GM23338 (cell line): Measurements from ENCODE around the gene BAK1. TPM values are rescaled to one million over a fixed set of nuclear protein-coding genes. Genes with fewer than 3 reads are reported as not detected.

ENCODE experiments used
- ATAC-seq: fragments of 200-7000 bp; cut with Tn5 transposase; 3 replicates; pipeline ENCODE4 v1.9.1; 2020
- DNase-seq: peaks from one replicate; pipeline ENCODE4 v3.0.0-alpha.2; 2015; ENCODE audit warnings: low spot score
- H2AFZ ChIP-seq: fragments of 200-600 bp; sonication (generic); 2 replicates; pipeline ENCODE4 v1.8.0; 2016; ENCODE audit warnings: antibody characterized with exemption, mild to moderate bottlenecking, moderate library complexity
- H3F3A ChIP-seq: fragments of 200-600 bp; sonication (generic); replicated peaks from 2 replicates; pipeline ENCODE4 v1.8.0; 2017; ENCODE audit warnings: antibody characterized with exemption, mixed run types, low read depth
- H3K27ac ChIP-seq: fragments of 200-600 bp; sonication (generic); 2 replicates; pipeline ENCODE4 v1.6.1; 2016; ENCODE audit warnings: low read depth
- H3K27me3 ChIP-seq: fragments of 200-600 bp; sonication (generic); 2 replicates; pipeline ENCODE4 v1.8.0; 2016; ENCODE audit warnings: mild to moderate bottlenecking, mixed run types, moderate library complexity; ENCODE audit not compliant: insufficient read depth
- H3K36me3 ChIP-seq: fragments of 200-600 bp; sonication (generic); 2 replicates; pipeline ENCODE4 v1.8.0; 2016; ENCODE audit warnings: mild to moderate bottlenecking; ENCODE audit not compliant: insufficient read depth
- H3K4me1 ChIP-seq: fragments of 200-600 bp; sonication (generic); 2 replicates; pipeline ENCODE4 v1.8.0; 2016; ENCODE audit warnings: mild to moderate bottlenecking, moderate library complexity; ENCODE audit not compliant: insufficient read depth
- H3K4me2 ChIP-seq: fragments of 200-600 bp; sonication (generic); 2 replicates; pipeline ENCODE4 v1.7.1; 2017; ENCODE audit warnings: mixed run types
- H3K4me3 ChIP-seq: fragments of 200-600 bp; sonication (generic); 2 replicates; pipeline ENCODE4 v1.6.1; 2016; ENCODE audit warnings: mixed run types
- H3K79me2 ChIP-seq: fragments of 200-600 bp; sonication (generic); replicated peaks from 2 replicates; pipeline ENCODE4 v1.8.0; 2017; ENCODE audit warnings: mild to moderate bottlenecking; ENCODE audit not compliant: insufficient read depth
- H3K9me2 ChIP-seq: fragments of 200-600 bp; sonication (generic); 2 replicates; pipeline ENCODE4 v1.8.0; 2017; ENCODE audit not compliant: insufficient read depth
- H4K20me1 ChIP-seq: fragments of 200-600 bp; sonication (generic); replicated peaks from 2 replicates; pipeline ENCODE4 v1.8.0; 2017; ENCODE audit warnings: mild to moderate bottlenecking; ENCODE audit not compliant: insufficient read depth
- H3K27ac Mint-ChIP-seq: 2 replicates; pipeline ENCODE4 v1.8.0; 2020; ENCODE audit warnings: inconsistent platforms, mild to moderate bottlenecking, moderate library complexity, mixed read lengths
- H3K27me3 Mint-ChIP-seq: 3 replicates; pipeline ENCODE4 v1.8.0; 2022; ENCODE audit warnings: low read depth, mild to moderate bottlenecking, moderate library complexity, mixed read lengths, inconsistent platforms; ENCODE audit not compliant: insufficient read depth, poor library complexity
- H3K36me3 Mint-ChIP-seq: 3 replicates; pipeline ENCODE4 v1.8.0; 2021; ENCODE audit warnings: low read depth, mild to moderate bottlenecking, inconsistent platforms, moderate library complexity, mixed read lengths
- H3K4me1 Mint-ChIP-seq: 3 replicates; pipeline ENCODE4 v1.8.0; 2020; ENCODE audit warnings: mild to moderate bottlenecking, inconsistent platforms, mixed read lengths
- H3K4me3 Mint-ChIP-seq: 3 replicates; pipeline ENCODE4 v1.8.0; 2021; ENCODE audit warnings: moderate library complexity, mild to moderate bottlenecking, inconsistent platforms, mixed read lengths
- H3K9me3 Mint-ChIP-seq: 3 replicates; pipeline ENCODE4 v1.8.0; 2020; ENCODE audit warnings: moderate library complexity, mild to moderate bottlenecking, inconsistent platforms, mixed read lengths
- CREB1 ChIP-seq: fragments of 250-450 bp; sonication (Bioruptor Pico); IDR thresholded peaks from 2 replicates; pipeline ENCODE4 v1.5.0; 2020; ENCODE audit warnings: low read depth, mild to moderate bottlenecking, moderate library complexity
- EZH2 ChIP-seq: fragments of 200-600 bp; sonication (generic); IDR thresholded peaks from one replicate; pipeline ENCODE4 v1.8.0; 2017; ENCODE audit warnings: antibody characterized with exemption, mild to moderate bottlenecking, low read depth; ENCODE audit not compliant: unreplicated experiment
- EZH2phosphoT487 ChIP-seq: fragments of 200-600 bp; sonication (generic); IDR thresholded peaks from one replicate; pipeline ENCODE4 v1.8.1; 2018; ENCODE audit warnings: antibody characterized with exemption; ENCODE audit not compliant: unreplicated experiment
- JUNB ChIP-seq: IDR thresholded peaks from one replicate; pipeline ENCODE4 v1.6.1; 2016; ENCODE audit warnings: antibody characterized with exemption; ENCODE audit not compliant: unreplicated experiment
- NANOG ChIP-seq: IDR thresholded peaks from 2 replicates; pipeline ENCODE4 v1.6.1; 2016; ENCODE audit warnings: antibody characterized with exemption, borderline replicate concordance
- POLR2AphosphoS5 ChIP-seq: IDR thresholded peaks from 2 replicates; pipeline ENCODE4 v1.6.1; 2016; ENCODE audit warnings: antibody characterized with exemption, low read depth
- STAT1 ChIP-seq: IDR thresholded peaks from one replicate; pipeline ENCODE4 v1.6.1; 2016; ENCODE audit warnings: antibody characterized with exemption; ENCODE audit not compliant: unreplicated experiment
- ZNF114 ChIP-seq: fragments of 250-450 bp; sonication (Bioruptor Pico); IDR thresholded peaks from 2 replicates; pipeline ENCODE4 v1.5.0; 2020; ENCODE audit warnings: mild to moderate bottlenecking, moderate library complexity
- ZNF331 ChIP-seq: fragments of 250-450 bp; sonication (Bioruptor Pico); IDR thresholded peaks from 2 replicates; pipeline ENCODE4 v1.5.0; 2020; ENCODE audit warnings: low read depth, mild to moderate bottlenecking, moderate library complexity
- polyA plus RNA-seq: library from polyadenylated mRNA; unstranded; fragments of >200 nt; fragmentation: Nextera tagmentation; extraction: Ambion mirVana; gene quantifications from 2 replicates; pipeline ENCODE4 v1.2.1, GENCODE V29; 2016
- total RNA-seq: library from RNA; depleted of rRNA; stranded (reverse); fragments of >200 nt; shearing (Covaris generic); gene quantifications from 2 replicates; pipeline ENCODE4 v1.2.3, GENCODE V29; 2014
- TF ChIP-seq, protein P1 (sequence below): IDR thresholded peaks from 2 replicates; pipeline ENCODE4 v1.6.1; 2016; ENCODE audit warnings: antibody characterized with exemption
- TF ChIP-seq, protein P2 (sequence below): fragments of 250-450 bp; sonication (Bioruptor Pico); IDR thresholded peaks from 2 replicates; pipeline ENCODE4 v1.5.0; 2020; ENCODE audit warnings: mild to moderate bottlenecking, moderate library complexity
- TF ChIP-seq, protein P3 (sequence below), 2 experiments: fragments of 200-600 bp in 1 of 2; sonication (generic) in 1 of 2; conservative IDR thresholded peaks; 2 replicates each; pipeline versions ENCODE4 v1.5.1 to v1.6.1; 2016 to 2017; ENCODE audit warnings: antibody characterized with exemption in 2 of 2, low read depth in 2 of 2, mild to moderate bottlenecking in 2 of 2, moderate library complexity in 1 of 2
- TF ChIP-seq, protein P4 (sequence below): IDR thresholded peaks from one replicate; pipeline ENCODE4 v1.6.1; 2018; ENCODE audit warnings: antibody characterized with exemption; ENCODE audit not compliant: unreplicated experiment

Gene BAK1
- total and polyA plus RNA-seq, 2 experiments from 2014 or later: 22.2 to 45.0 TPM

DNA sequence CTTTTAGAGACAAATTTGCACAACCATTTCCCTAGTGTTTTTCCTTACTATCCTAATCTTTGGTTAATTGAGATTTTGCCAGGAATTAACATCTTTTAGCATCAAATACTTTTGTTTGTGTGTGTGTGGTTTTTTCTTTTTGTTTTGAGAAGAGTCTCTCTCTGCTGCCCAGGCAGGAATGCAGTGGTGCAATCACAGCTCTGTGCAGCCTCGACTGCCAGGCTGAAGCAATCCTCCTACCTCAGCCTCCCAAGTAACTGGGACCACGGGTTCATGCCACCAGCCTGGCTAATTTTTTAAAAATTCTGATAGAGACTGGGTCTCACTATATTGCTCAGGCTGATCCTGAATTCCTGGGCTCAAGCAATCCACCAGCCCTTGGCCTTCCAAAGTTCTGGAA lies 28.5 kb downstream of the BAK1 start:
- no peak overlapping the region for H3K4me3 Mint-ChIP-seq
- ATAC-seq (no peak), DNase-seq (no peak)
- Histone ChIP-seq H3K9me2 (no peaks in the 10 kb centered on the region), H3K79me2 (no peaks in the 10 kb centered on the region), H3K27me3 (no peaks in the 10 kb centered on the region), H3K4me1 (no peaks in the 10 kb centered on the region; the same call in 1 of the 2 replicates), H3K27ac (no peak overlapping the region), H2AFZ (no peak overlapping the region), H3K36me3 (no peaks in the 10 kb centered on the region), H3F3A (no peaks in the 10 kb centered on the region), H3K4me3 (no peak overlapping the region), H3K4me2 (no peak overlapping the region), H4K20me1 (no peaks in the 10 kb centered on the region)
- peaks cover 4% of the 10 kb centered on the region; the same call in 1 of the 3 replicates for H3K4me1 Mint-ChIP-seq
- no peak overlapping the region for H3K27ac Mint-ChIP-seq
- no peaks in the 10 kb centered on the region for H3K36me3 Mint-ChIP-seq
- TF ChIP-seq NANOG (no peak), EZH2phosphoT487 (no peak), CREB1 (CRISPR knock-in tag) (no peak), EZH2 (no peak), STAT1 (no peak), JUNB (no peak), POLR2AphosphoS5 (no peak), ZNF331 (CRISPR knock-in tag) (no peak), ZNF114 (no peak)
- TF ChIP-seq, protein P1, sequence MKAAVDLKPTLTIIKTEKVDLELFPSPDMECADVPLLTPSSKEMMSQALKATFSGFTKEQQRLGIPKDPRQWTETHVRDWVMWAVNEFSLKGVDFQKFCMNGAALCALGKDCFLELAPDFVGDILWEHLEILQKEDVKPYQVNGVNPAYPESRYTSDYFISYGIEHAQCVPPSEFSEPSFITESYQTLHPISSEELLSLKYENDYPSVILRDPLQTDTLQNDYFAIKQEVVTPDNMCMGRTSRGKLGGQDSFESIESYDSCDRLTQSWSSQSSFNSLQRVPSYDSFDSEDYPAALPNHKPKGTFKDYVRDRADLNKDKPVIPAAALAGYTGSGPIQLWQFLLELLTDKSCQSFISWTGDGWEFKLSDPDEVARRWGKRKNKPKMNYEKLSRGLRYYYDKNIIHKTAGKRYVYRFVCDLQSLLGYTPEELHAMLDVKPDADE: no peak
- TF ChIP-seq, protein P2, sequence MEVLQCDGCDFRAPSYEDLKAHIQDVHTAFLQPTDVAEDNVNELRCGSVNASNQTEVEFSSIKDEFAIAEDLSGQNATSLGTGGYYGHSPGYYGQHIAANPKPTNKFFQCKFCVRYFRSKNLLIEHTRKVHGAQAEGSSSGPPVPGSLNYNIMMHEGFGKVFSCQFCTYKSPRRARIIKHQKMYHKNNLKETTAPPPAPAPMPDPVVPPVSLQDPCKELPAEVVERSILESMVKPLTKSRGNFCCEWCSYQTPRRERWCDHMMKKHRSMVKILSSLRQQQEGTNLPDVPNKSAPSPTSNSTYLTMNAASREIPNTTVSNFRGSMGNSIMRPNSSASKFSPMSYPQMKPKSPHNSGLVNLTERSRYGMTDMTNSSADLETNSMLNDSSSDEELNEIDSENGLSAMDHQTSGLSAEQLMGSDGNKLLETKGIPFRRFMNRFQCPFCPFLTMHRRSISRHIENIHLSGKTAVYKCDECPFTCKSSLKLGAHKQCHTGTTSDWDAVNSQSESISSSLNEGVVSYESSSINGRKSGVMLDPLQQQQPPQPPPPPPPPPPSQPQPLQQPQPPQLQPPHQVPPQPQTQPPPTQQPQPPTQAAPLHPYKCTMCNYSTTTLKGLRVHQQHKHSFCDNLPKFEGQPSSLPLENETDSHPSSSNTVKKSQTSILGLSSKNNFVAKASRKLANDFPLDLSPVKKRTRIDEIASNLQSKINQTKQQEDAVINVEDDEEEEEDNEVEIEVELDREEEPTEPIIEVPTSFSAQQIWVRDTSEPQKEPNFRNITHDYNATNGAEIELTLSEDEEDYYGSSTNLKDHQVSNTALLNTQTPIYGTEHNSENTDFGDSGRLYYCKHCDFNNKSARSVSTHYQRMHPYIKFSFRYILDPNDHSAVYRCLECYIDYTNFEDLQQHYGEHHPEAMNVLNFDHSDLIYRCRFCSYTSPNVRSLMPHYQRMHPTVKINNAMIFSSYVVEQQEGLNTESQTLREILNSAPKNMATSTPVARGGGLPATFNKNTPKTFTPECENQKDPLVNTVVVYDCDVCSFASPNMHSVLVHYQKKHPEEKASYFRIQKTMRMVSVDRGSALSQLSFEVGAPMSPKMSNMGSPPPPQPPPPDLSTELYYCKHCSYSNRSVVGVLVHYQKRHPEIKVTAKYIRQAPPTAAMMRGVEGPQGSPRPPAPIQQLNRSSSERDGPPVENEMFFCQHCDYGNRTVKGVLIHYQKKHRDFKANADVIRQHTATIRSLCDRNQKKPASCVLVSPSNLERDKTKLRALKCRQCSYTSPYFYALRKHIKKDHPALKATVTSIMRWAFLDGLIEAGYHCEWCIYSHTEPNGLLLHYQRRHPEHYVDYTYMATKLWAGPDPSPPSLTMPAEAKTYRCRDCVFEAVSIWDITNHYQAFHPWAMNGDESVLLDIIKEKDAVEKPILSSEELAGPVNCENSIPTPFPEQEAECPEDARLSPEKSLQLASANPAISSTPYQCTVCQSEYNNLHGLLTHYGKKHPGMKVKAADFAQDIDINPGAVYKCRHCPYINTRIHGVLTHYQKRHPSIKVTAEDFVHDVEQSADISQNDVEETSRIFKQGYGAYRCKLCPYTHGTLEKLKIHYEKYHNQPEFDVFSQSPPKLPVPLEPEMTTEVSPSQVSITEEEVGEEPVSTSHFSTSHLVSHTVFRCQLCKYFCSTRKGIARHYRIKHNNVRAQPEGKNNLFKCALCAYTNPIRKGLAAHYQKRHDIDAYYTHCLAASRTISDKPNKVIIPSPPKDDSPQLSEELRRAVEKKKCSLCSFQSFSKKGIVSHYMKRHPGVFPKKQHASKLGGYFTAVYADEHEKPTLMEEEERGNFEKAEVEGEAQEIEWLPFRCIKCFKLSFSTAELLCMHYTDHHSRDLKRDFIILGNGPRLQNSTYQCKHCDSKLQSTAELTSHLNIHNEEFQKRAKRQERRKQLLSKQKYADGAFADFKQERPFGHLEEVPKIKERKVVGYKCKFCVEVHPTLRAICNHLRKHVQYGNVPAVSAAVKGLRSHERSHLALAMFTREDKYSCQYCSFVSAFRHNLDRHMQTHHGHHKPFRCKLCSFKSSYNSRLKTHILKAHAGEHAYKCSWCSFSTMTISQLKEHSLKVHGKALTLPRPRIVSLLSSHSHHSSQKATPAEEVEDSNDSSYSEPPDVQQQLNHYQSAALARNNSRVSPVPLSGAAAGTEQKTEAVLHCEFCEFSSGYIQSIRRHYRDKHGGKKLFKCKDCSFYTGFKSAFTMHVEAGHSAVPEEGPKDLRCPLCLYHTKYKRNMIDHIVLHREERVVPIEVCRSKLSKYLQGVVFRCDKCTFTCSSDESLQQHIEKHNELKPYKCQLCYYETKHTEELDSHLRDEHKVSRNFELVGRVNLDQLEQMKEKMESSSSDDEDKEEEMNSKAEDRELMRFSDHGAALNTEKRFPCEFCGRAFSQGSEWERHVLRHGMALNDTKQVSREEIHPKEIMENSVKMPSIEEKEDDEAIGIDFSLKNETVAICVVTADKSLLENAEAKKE (CRISPR knock-in tag): no peak
- TF ChIP-seq, protein P3, sequence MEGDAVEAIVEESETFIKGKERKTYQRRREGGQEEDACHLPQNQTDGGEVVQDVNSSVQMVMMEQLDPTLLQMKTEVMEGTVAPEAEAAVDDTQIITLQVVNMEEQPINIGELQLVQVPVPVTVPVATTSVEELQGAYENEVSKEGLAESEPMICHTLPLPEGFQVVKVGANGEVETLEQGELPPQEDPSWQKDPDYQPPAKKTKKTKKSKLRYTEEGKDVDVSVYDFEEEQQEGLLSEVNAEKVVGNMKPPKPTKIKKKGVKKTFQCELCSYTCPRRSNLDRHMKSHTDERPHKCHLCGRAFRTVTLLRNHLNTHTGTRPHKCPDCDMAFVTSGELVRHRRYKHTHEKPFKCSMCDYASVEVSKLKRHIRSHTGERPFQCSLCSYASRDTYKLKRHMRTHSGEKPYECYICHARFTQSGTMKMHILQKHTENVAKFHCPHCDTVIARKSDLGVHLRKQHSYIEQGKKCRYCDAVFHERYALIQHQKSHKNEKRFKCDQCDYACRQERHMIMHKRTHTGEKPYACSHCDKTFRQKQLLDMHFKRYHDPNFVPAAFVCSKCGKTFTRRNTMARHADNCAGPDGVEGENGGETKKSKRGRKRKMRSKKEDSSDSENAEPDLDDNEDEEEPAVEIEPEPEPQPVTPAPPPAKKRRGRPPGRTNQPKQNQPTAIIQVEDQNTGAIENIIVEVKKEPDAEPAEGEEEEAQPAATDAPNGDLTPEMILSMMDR (conservative IDR thresholded peaks at IDR 0.05; ENCODE audit: low read depth in 2 of 2): no peak
- TF ChIP-seq, protein P4, sequence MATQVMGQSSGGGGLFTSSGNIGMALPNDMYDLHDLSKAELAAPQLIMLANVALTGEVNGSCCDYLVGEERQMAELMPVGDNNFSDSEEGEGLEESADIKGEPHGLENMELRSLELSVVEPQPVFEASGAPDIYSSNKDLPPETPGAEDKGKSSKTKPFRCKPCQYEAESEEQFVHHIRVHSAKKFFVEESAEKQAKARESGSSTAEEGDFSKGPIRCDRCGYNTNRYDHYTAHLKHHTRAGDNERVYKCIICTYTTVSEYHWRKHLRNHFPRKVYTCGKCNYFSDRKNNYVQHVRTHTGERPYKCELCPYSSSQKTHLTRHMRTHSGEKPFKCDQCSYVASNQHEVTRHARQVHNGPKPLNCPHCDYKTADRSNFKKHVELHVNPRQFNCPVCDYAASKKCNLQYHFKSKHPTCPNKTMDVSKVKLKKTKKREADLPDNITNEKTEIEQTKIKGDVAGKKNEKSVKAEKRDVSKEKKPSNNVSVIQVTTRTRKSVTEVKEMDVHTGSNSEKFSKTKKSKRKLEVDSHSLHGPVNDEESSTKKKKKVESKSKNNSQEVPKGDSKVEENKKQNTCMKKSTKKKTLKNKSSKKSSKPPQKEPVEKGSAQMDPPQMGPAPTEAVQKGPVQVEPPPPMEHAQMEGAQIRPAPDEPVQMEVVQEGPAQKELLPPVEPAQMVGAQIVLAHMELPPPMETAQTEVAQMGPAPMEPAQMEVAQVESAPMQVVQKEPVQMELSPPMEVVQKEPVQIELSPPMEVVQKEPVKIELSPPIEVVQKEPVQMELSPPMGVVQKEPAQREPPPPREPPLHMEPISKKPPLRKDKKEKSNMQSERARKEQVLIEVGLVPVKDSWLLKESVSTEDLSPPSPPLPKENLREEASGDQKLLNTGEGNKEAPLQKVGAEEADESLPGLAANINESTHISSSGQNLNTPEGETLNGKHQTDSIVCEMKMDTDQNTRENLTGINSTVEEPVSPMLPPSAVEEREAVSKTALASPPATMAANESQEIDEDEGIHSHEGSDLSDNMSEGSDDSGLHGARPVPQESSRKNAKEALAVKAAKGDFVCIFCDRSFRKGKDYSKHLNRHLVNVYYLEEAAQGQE: no peak
- H3K9me3 Mint-ChIP-seq: no peaks in the 10 kb centered on the region
- H3K27me3 Mint-ChIP-seq: peaks cover 3% of the 10 kb centered on the region
